Stomach (tissue), 9 donors: ENCODE measurements around the gene IFIT3. TPM values are rescaled to one million over a fixed set of nuclear protein-coding genes. Genes with fewer than 3 reads are reported as not detected.
A peak's percentile ranks its signal among the peaks of the same experiment; 100 is the strongest.
"Not testable (repeated sequence)": the region's sequence is repeated elsewhere in the genome, so short reads cannot be mapped to it uniquely, and the experiment has no call there.

Experiments used
- DNase-seq, 2 donors: peaks; one replicate each; pipeline versions ENCODE4 v3.0.0 to v3.0.0-alpha.2; 2013 to 2019
- H3K27ac ChIP-seq, 5 donors: fragments of 200-600 bp in 4 of 5; sonication (generic) in 4 of 5; one replicate each; pipeline ENCODE4 v1.5.1; 2013 to 2019; ENCODE audit warnings: mild to moderate bottlenecking in 1 of 5, moderate library complexity in 1 of 5
- H3K27me3 ChIP-seq, 3 donors: fragments of 200-600 bp; sonication (generic); one replicate each; pipeline ENCODE4 v1.5.1; 2017 to 2019; ENCODE audit warnings: mixed run types in 1 of 3
- H3K36me3 ChIP-seq, 4 donors: fragments of 200-600 bp; sonication (generic); 1 replicate in 3 of 4; 2 replicates in 1 of 4; pipeline ENCODE4 v1.5.1; 2016 to 2019
- H3K4me1 ChIP-seq, 4 donors: fragments of 200-600 bp; sonication (generic); one replicate each; pipeline ENCODE4 v1.5.1; 2016 to 2019
- H3K4me3 ChIP-seq, 4 donors: fragments of 200-600 bp; sonication (generic) in 3 of 4; one replicate each; pipeline ENCODE4 v1.5.1; 2016 to 2019; ENCODE audit warnings: mild to moderate bottlenecking in 1 of 4
- H3K9me3 ChIP-seq, 4 donors: fragments of 200-600 bp; sonication (generic); one replicate each; pipeline ENCODE4 v1.5.1; 2016 to 2019
- CTCF ChIP-seq, 7 experiments: fragments of 450-650 bp in 4 of 7; fragments of 200-600 bp in 3 of 7; sonication (generic) in 3 of 7; IDR thresholded peaks; one replicate each; pipeline ENCODE4 v1.5.1; 2016 to 2019; ENCODE audit warnings: antibody characterized with exemption in 7 of 7, control low read depth in 2 of 7, mild to moderate bottlenecking in 1 of 7
- EP300 ChIP-seq: sonication (generic); formaldehyde crosslinking; IDR thresholded peaks from one replicate; pipeline ENCODE4 v1.6.1; 2017; ENCODE audit warnings: antibody characterized with exemption
- POLR2A ChIP-seq, 4 donors: fragments of 450-650 bp; IDR thresholded peaks; one replicate each; pipeline ENCODE4 v1.6.1; 2016; ENCODE audit warnings: antibody characterized with exemption in 4 of 4, control low read depth in 2 of 4, mild to moderate bottlenecking in 1 of 4, moderate library complexity in 1 of 4
- POLR2AphosphoS5 ChIP-seq, 3 donors: sonication (generic); formaldehyde crosslinking; IDR thresholded peaks; one replicate each; pipeline ENCODE4 v1.6.1; 2016; ENCODE audit warnings: antibody characterized with exemption in 3 of 3
- WGBS, 5 donors: extraction: QIAGEN DNeasy Blood & Tissue Kit in 3 of 5; methylation state at CpG; one replicate each; pipeline versions ENCODE4 v1.1.5 to v1.1.7; 2013 to 2018; 5-methylcytosine and 5-hydroxymethylcytosine counted together
- intact Hi-C: fragments of 100-400 bp; cut with DNase I; formaldehyde crosslinking; loops from one replicate; pipeline ENCODE4 v1.15.1; 2023; ENCODE audit warnings: low total_unique reads
- polyA plus RNA-seq, 3 donors: library from polyadenylated mRNA; stranded (reverse); fragments of 200-250 nt; gene quantifications; one replicate each; pipeline ENCODE4 v1.2.3, GENCODE V29; 2013
- total RNA-seq, 5 donors: library from RNA; depleted of rRNA; stranded (reverse); fragments of >200 nt; gene quantifications; one replicate each; pipeline versions ENCODE4 v1.1.0 to v1.2.3, GENCODE V29; 2014 to 2016
- donor health status: healthy with polysubstance abuse.
- donor health status: Bipolar disorder and iron deficiency.
- donor health status: healthy.

IFIT3 gene
- total and polyA plus RNA-seq, 8 donors, result 1.3 to 11.4 (median 6.9) TPM

DNA sequence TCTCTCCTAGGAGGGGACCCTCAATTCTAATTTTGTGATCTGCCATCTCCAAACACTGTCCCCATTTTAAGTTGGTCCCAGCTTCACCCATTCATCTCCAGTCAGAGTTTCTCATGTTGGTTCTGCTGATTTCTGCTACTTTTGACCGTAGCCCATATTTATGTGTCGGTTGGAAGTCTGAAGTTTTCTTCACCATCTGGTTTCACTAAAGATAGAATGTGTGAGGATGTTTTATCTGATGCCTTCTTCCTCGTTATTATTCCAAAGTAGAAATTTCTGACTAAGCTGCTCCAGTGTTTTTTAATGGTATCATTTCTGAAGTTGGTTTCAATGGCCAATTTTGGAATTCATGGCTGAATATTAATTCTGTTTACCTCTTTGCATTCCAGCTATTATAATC, 47.3 kb upstream of the IFIT3 start:
- WGBS, 5 donors, result 89 to 98% (median 94%) methylated on average over 3 of the region's 3 CpGs
- H3K4me1 ChIP-seq, result peaks cover 14 to 55% (median 44%) of the 10 kb centered on the region in 4 donors
- H3K27me3 ChIP-seq, result no peaks in the 10 kb centered on the region
- intact Hi-C loops, result no loop called here
- no peaks in the 10 kb centered on the region for H3K9me3 ChIP-seq
- DNase-seq, result no peak
- H3K27ac ChIP-seq, result no peak overlapping the region
- H3K36me3 ChIP-seq, result no peaks in the 10 kb centered on the region
- TF ChIP-seq POLR2AphosphoS5 (IDR thresholded peaks at IDR 0.05), result no peak
- TF ChIP-seq POLR2A (IDR thresholded peaks at IDR 0.05), result no peak
- no peak for TF ChIP-seq CTCF (IDR thresholded peaks at IDR 0.05)
- TF ChIP-seq EP300, result no peak
- H3K4me3 ChIP-seq, result no peak overlapping the region

- no peak for TF ChIP-seq EP300
- TF ChIP-seq POLR2A (IDR thresholded peaks at IDR 0.05), result no peak
- TF ChIP-seq POLR2AphosphoS5 (IDR thresholded peaks at IDR 0.05), result no peak
- H3K36me3 ChIP-seq, result no peaks in the 10 kb centered on the region
- H3K27me3 ChIP-seq, result no peaks in the 10 kb centered on the region
- H3K4me3 ChIP-seq, result no peak overlapping the region
- H3K27ac ChIP-seq, result peak overlapping the region in 1 of 5 donors; percentile 89
- DNase-seq, result no peak
- H3K4me1 ChIP-seq, result peaks cover 14 to 55% (median 44%) of the 10 kb centered on the region in 4 donors
- intact Hi-C loops, result no loop called here
- no peaks in the 10 kb centered on the region for H3K9me3 ChIP-seq
- 74 to 78% (median 76%) methylated on average over 4 of the region's 4 CpGs for WGBS, 5 donors
Measured at GRCh38 chr10:89281606-89282395, 46.0 kb upstream of the IFIT3 start.

DNA sequence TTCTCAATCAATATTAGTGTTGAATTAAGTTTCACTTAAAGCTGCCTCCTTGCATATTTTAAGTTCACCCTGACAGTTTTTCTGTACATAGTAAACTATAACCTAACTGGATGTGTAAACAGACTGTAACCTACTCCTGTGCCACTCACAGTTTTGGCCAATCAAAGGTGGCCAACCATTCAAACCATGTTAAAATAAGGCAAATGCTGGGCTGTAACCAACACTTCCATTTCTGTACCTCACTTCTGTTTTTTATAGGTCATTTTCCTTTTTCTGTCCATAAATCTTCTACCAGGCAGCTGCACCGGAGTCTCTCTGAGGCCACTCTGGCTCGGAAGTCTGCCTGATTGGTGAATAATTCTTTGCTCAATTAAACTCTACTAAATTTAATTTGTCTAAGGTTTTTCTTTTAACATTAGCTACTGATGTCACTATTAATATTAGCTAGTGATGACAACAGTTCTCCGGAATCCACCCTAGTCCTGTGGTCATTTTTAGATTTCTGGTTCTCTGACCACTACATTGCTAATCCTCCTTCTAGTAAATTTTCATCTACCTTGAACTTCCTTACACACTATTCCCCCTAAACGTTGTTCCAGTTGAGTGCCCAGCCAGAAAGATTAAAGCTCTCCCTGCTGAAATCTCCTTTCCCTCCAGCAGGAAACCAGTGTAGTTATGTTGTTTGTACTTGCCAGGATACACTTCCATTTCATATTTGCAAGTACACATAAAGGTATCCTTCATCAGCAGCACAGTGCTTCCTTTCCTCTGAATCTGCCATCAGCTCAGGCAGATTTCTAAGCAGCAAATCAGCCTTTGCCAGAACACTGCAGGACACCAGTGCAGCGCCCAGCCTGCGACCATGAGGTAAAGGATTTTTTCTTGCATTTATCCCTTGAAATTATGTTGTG, 44.5 kb upstream of the IFIT3 start:
- TF ChIP-seq CTCF (IDR thresholded peaks at IDR 0.05) (peak in 1 of 7 experiments; percentile 11), POLR2AphosphoS5 (IDR thresholded peaks at IDR 0.05) (peak in 1 of 3 donors; percentile 28), POLR2A (IDR thresholded peaks at IDR 0.05) (no peak), EP300 (no peak)
- peak in 1 of 2 donors; percentile 46 for DNase-seq
- H3K36me3 ChIP-seq, result no peaks in the 10 kb centered on the region
- no peaks in the 10 kb centered on the region for H3K9me3 ChIP-seq
- WGBS, 5 donors, result 33 to 50% (median 42%) methylated on average over 6 of the region's 6 CpGs
- H3K4me1 ChIP-seq, result peaks cover 14 to 42% (median 34%) of the 10 kb centered on the region in 4 donors
- intact Hi-C loops, result no loop called here
- H3K27ac ChIP-seq, result peak overlapping the region; percentile 71 to 89 (median 82)
- peak overlapping the region; percentile 17 to 24 (median 22) for H3K4me3 ChIP-seq
- no peaks in the 10 kb centered on the region for H3K27me3 ChIP-seq

DNA sequence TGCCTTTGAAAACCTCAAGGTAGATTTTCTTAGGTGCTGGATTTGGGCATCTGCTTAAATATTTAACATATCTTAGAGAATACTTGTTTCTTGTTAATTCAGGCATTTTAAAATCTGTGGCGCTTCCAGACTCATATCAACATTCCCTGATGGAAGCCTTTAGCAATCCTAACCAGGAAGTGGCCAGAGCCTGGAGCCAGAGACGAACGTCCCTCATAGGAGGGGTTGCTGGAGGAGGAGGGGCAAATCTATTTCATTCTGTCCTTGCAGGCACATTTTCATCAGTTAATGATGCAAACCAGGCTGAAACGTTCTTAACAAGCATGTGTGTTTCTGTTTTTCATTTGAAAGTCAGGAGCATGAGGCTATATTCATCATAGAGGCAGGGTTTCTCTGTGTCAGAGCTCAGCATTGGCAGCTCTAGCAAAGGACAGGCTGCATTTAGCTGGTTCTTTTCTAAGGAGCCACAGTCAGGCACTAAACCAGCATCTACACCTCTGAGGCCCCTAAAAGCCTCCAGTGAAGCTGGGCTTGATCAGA, 43.8 kb upstream of the IFIT3 start:
- H3K27me3 ChIP-seq, result no peaks in the 10 kb centered on the region
- intact Hi-C loops, result no loop called here
- H3K4me3 ChIP-seq, result peak overlapping the region; percentile 17 to 24 (median 22)
- H3K4me1 ChIP-seq, result peaks cover 11 to 36% (median 29%) of the 10 kb centered on the region in 4 donors
- 6 to 13% (median 10%) methylated on average over 4 of the region's 4 CpGs for WGBS, 5 donors
- no peaks in the 10 kb centered on the region for H3K9me3 ChIP-seq
- peak in 1 of 2 donors; percentile 88 for DNase-seq
- no peaks in the 10 kb centered on the region for H3K36me3 ChIP-seq
- TF ChIP-seq POLR2AphosphoS5 (IDR thresholded peaks at IDR 0.05) (peak; percentile 38 to 77 (median 52)), EP300 (no peak)
- peak overlapping the region in 4 of 5 donors; percentile 77 to 89 (median 83) for H3K27ac ChIP-seq

DNA sequence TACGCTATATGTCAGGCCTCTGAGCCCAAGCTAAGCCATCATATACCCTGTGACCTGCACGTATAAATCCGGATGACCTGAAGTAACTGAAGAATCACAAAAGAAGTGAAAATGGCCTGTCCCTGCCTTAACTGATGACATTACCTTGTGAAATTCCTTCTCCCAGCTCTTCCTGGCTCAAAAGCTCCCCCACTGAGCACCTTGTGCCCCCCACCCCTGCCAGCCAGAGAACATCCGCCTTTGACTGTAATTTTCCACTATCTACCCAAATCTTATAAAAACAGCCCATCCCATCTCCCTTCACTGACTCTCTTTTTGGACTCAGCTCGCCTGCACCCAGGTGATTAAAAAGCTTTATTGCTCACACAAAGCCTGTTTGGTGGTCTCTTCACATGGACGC, 43.1 kb upstream of the IFIT3 start:
- intact Hi-C loops, H3K4me3 ChIP-seq, H3K36me3 ChIP-seq, H3K9me3 ChIP-seq, DNase-seq, H3K27me3 ChIP-seq: not testable (repeated sequence)
- Histone ChIP-seq H3K27ac (peak overlapping the region in 4 of 5 donors; percentile 77 to 89 (median 83)), H3K4me1 (peaks cover 5 to 29% (median 22%) of the 10 kb centered on the region in 4 donors)
- WGBS, 5 donors, result 88 to 96% (median 94%) methylated on average over 6 of the region's 6 CpGs

GRCh38 chr10:89285303-89285702, 42.5 kb upstream of the IFIT3 start:
- intact Hi-C loops, H3K27me3 ChIP-seq, H3K4me3 ChIP-seq, H3K36me3 ChIP-seq, DNase-seq, H3K9me3 ChIP-seq: not testable (repeated sequence)
- WGBS, 5 donors, result 78 to 83% (median 81%) methylated on average over 4 of the region's 4 CpGs
- H3K4me1 ChIP-seq, result peaks cover 5 to 26% (median 20%) of the 10 kb centered on the region in 4 donors
- peak overlapping the region in 3 of 5 donors; percentile 82 to 89 (median 84) for H3K27ac ChIP-seq
